HS-5 (cell line): ENCODE measurements around the gene HMGN4.
A peak's percentile ranks its signal among the peaks of the same experiment; 100 is the strongest.
"Not testable (repeated sequence)": the region's sequence is repeated elsewhere in the genome, so short reads cannot be mapped to it uniquely, and the experiment has no call there.

Source experiments
- DNase-seq: peaks from one replicate; pipeline ENCODE4 v3.0.0-alpha.2; 2012; ENCODE audit warnings: low read depth

HMGN4 gene

DNA sequence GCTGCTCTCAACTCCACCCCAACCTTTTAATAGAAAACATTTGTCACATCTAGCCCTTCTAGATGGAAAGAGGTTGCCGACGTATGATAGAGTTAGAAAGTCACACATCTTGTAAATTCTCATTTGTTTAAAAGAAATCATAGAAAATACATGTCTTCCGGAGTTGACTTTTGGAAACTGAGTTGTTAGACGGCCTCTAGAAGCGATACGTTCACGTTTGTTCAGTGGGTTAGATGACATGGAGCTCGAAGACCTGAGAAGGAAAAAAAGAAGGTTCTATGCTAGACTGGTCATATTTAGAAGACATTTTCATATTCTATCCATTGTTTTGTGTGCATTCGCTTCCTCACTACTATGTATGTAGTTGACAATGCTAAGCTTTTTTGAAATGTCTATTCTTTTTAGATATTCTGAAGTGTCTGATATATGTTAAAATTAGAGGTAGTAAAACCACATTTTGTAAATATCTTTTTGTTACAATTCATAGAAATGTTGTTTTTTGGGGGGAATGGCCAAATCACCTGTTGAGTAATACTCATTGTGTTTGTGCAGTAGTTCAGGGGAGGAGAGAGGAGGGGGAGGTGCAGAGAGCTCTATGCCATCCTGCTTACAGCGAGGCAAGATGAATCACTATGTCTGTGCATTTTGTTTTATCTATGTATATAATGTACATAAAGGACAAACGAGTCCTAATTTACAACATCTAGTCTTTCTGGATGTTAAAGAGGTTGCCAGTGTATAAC, 15.5 kb upstream of the HMGN4 start:
- DNase-seq: peak; percentile 13

- DNase-seq: not testable (repeated sequence)
These were observed 13.9 kb upstream of the HMGN4 start for GRCh38 chr6:26524314-26524713.

GRCh38 chr6:26524722-26525370, 13.3 kb upstream of the HMGN4 start:
- DNase-seq: no peak

DNA sequence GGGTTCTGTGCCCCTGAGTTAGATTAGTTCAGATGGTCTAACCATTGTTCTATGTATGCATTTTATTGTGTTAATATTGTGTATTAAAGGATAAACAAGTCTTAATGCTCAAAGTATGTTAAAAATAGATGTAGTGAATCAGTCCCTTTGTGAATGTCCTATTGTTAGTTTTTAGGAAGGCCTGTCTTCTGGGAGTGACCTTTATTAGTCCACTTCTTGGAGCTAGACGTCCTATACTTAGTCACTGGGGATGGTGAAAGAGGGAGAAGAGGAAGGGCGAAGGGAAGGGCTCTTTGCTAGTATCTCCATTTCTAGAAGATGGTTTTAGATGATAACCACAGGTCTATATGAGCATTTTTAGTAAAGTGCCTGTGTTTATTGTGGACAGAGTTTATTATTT, 12.3 kb upstream of the HMGN4 start:
- no peak for DNase-seq

DNA sequence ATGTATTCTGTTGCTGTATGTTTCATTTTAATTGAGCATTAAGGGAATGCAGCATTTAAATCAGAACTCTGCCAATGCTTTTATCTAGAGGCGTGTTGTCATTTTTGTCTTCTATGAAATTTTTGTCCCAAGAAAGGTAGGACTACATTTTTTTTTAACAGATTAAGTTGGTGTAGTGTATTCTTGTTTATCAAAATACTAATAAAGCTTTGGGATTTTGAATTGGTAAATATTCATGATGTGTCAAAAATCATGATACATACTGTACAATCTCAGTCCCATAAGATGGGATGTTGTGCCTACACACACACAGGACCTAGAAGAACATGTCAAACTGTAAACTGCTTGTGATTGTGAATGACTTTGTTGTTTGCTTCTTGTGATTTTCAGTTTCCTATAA, 11.2 kb upstream of the HMGN4 start:
- no peak for DNase-seq

- no peak for DNase-seq
These were observed 8.0 kb upstream of the HMGN4 start for GRCh38 chr6:26530203-26530602.

- DNase-seq: no peak
These were observed 6.3 kb upstream of the HMGN4 start for GRCh38 chr6:26531897-26532296.

DNA sequence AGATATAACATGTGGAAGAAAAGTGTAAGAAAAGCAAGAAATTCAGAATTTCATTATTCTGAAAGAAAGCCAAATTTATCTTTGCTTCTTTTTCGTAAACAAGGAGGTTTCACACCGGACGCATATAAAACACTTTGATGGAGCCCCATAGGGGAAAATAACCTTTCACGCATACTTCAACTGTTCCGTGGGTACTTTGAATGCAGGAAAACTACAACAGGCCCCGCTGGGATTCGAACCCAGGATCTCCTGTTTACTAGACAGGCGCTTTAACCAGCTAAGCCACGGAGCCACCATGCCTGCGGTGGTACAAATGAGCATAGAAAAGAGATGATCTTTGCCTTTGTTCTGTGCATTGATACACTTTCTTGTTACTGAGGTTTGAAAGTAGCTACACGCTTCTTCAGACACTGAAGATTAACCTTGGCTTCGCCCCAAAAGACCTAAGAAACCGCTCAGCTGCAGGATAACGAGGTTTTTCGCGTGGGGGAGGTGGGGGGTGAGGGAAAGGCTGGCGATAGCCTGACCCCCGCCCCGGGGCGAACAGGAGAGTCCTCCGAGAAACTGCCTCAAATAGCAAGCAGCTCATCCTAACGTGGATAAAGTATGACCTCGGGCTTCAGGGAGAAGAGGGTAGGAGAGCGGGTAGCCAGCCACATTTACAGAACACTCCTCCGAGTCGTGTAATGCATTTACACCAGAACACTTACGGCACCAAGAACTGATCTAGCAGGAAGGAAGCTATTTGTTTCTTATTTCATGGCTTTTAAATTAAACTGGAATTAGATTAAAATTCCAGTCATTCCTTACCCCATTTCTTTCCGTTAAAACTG, 5.3 kb upstream of the HMGN4 start:
- DNase-seq: peak; percentile 96

DNA sequence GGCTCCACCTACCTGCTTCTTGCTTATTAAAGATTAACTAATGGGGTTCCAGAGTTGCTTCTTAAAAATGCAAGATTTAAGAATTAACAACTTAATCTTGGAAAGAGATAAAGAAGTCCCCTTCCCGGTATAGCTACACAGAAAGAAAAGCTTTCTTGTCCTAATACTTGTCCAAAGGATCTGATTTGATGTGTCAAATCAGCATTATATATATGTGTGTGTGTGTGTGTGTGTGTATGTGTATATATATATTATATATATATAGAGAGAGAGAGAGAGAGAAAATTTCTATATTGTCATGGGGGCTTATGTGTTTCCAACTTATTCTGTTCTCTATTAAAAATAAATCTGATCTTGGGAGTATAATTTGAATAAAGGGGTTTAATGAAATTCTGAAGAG, 4.6 kb upstream of the HMGN4 start:
- DNase-seq: no peak

GRCh38 chr6:26534681-26535465, 3.3 kb upstream of the HMGN4 start:
- no peak for DNase-seq

DNA sequence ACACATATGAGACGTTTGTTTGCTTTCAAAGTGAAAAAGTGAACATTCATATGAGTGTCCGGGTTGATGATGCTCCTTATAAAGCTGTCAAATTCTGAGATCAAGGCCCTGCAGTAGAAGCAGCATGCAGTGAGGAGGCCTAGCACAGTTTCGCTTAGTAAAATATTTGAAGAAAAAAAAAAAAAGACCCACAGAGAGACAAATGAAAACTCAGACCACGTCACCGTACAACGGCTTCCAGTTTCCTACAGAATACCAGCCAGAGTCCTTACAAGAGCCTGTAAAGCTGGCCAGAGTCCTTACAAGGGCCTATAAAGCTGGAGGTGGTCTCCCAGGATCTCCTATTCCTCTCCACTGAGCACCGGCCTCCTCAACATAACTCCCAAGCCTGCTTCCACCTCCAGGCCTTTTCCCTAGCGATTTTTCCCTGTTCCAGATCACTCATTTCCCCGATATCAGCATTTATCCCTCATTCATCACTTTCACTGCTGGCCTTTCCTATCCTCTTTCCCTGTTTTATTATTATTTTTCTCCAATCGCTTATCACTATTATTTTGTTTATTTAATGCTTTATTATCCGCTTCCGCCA, 1.5 kb upstream of the HMGN4 start:
- no peak for DNase-seq

DNA sequence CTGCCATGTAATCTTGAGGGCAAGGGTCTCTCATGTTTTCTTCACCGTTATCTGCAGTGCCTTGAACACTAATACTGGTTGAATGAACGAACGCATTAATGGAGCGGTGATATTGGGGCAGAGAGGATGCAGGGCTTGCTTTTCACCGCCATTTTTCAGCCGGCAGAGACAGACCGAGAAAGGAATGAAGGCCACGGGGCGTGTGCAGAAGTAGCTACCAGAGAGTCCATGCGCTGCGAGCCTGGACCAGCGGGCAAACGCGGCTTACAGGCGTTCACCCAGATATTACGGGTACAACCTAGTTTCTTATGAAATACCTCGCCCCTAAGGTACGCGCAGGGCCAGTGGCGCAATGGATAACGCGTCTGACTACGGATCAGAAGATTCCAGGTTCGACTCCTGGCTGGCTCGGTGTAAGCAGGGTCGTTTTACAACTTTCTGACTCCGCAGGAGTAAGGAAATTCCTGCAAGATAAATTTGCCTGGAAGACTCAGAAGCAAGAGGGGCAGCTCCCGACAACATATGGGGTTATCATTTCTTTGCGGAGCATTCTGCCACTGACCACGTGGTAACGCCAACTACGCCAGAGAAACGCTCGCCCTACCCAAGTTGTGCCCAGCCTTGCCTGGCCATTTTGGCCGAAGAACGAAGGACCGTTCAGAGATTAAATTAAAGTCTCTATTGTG, 863 bp upstream of the HMGN4 start:
- DNase-seq: peak; percentile 89

DNA sequence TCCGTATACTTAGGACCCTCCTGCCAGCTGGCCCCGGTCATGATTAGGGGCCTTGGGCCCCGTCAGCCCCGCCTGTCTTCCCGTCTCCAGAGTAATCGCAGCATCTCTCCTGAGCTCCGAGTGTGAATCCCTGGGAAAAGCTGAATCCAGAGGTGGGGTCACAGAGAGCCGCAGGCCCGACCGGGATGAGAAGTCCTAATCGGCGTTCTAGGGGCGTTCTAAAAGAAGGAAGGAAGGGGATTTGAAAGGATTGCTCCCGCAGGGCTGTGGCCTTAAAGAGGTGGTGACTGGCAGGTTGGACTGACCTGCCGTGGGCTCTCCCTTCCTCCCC, 371 bp downstream of the HMGN4 start:
- no peak for DNase-seq

DNA sequence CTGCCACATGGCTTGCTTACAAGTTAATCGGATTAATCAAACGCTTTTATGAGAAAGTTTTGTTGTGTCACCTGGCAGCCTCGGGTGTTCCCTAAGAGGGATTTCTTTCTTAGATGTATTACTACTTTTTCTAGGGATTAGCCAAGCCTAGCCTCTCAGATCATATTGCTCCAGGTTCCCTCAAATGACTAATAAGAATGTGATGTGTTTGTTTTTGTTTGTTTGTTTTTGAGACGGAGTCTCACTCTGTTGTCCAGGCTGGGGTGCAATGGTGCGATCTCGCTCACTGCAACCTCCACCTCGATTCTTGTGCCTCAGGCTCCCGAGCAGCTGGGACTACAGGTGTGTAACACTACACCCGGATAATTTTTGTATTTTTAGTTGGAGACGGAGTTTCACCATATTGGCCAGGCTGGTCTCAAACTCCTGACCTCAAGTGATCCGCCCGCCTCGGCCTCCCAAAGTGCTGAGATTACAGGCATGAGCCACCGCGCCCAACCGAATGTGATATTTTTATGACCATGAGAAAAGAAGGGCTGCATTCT, 977 bp downstream of the HMGN4 start:
- DNase-seq: no peak

GRCh38 chr6:26541579-26541978, 3.4 kb downstream of the HMGN4 start:
- no peak for DNase-seq

DNA sequence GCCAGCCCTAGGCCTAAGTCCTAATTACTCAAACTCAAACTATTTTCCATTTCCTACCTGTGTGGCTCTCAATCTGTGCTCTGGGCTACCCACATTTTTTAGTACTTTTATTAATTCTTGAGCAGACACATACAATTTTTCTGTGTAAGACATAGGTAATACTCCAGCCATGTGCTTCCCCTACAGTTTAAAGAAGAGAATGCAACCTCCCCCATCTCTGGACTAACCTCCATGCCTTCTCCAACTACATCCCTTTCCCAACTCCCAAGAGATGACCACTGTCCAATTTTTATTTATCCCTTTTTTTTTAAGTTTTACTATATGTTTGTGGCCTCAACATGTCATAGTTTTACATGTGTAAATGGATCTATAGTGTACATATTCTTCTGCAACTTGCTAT, 5.8 kb downstream of the HMGN4 start:
- DNase-seq: no peak

- DNase-seq: no peak
These were observed 6.3 kb downstream of the HMGN4 start for GRCh38 chr6:26544473-26544872.

DNA sequence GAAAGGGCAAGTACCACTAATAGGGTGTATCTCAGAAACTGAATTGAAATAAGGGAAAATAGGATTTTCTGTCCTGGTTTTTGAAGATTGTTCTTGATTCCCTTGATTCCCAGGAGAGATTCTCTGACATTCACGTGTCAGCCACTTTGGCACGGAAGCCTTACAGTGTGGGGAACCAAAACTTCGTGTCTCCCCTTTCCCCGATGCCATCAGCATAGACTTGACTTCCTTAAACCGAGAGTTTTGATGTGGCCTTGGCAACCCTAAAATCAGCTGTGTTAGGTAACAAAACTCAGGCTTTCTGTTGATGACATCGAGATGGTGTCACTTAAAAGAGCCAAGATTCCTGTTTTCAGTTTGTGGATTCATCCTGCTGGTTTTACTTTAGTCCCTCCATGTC, 7.5 kb downstream of the HMGN4 start:
- DNase-seq: no peak

DNA sequence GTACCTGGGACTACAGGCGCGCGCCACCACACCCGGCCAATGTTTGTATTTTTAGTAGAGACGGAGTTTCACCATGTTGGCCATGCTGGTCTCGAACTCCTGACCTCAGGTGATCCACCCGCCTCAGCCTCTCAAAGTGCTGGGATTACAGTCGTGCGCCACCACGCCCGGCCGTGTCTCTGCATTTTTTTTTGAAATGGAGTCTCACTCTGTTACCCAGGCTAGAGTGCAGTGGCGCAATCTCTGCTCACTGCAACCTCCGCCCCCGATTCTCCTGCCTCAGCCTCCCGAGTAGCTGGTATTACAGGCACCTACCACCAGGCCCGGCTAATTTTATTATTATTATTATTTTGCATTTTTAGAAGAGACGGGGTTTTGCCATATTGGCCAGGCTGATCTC, 9.2 kb downstream of the HMGN4 start:
- not testable (repeated sequence) for DNase-seq

GRCh38 chr6:26550250-26550993, 12.3 kb downstream of the HMGN4 start:
- DNase-seq: no peak
